Stimulated activated CD4-positive, alpha-beta T cell treated with anti-CD3 and anti-CD28 coated beads, Interleukin-1b, Interleukin-23, amount 100 ng/mL, for 1 hour (primary cell): Measurements from ENCODE around the gene TLR3.

Source experiments
- DNase-seq, 2 donors: peaks; one replicate each; pipeline ENCODE4 v3.0.0-alpha.2; 2020; ENCODE audit warnings: low read depth in 2 of 2

Gene TLR3

DNA sequence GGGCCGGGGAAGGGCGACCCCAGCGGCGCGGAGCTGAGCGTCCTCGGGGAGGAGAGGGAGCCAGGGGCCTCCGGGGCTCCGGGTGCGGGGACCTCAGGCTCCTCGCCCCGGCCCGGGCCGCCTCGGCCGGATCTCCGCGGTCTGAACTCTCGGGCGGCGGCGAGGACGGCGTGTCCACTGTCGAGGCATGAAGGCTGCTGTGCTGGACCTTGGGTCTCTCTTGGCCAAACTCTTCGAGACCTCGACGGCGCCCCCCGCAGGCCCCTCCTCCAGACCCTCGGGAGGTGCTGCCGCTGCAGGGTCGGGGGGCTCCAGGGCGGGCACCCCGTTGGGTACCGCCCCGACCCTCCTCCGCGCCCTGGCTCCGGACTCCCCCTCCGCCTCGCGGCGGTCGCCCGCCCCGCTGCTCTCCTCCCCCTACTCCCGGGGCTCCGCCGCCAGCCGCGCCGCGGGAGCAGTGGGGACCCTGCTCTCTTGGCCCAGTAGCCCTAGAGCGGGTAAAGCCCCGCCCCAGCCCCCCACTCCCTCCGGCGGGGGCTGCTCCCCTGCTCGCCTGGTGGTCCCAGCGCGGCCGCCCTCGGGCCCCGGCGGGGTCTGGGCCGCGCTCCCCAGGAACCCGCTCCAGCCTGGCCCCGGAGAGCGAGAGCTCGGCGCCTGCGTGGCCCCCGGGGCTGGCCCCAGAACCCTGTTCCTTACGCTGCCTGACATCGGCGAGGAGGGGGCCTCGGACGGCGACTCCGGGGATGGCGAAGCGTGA, 36.1 kb downstream of the TLR3 start:
- DNase-seq: no peak

DNA sequence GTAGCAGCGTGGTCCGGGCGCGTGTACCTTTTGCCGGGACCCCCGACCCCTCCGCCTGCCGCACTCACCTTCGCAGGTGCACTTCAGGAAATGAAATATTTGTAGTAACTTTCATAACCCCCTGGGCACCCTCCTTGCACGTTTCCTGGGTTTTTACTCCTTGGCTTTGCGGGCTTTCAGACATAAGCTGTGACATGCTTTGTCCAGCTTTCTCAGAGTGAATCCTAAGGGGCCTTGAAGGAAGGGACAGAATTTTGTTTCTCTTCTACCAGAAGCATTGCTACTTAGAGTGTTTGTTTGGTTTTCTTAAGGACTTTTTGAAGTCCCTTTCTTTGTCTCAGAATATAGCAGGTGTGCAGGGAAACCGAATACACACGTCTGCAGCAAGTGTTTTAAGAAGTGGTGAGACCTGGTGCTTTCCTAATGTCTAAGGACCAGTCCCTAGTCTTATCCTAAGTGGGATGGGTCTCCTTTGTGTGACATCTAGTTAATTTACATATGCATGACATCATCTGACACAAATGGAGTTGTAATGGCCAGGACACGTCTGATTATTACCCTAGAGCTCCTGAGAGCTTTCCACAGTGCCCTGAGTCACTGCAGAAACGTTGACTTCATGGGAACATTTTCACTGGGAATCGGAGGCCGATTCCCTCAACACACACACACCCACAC, 36.8 kb downstream of the TLR3 start:
- DNase-seq: no peak

DNA sequence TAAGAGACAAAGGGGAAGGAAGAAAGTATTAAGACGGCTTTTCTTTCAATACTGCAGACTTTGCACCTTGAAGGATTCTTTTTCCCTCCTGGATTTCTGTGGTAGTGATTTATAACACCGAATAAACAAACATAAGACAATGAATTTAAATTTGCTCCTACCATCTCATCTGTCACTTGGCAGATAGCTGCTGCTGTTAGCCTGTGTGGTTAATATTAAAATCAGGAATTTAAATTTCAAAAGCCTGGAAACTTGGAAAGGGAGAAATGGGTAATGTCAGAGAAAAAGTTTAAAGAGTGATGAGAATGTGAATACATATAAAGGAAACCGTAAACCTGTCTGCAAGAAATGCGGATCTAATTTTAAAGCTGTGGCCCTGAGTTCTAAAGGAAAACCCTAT, 39.0 kb downstream of the TLR3 start:
- no peak for DNase-seq

DNA sequence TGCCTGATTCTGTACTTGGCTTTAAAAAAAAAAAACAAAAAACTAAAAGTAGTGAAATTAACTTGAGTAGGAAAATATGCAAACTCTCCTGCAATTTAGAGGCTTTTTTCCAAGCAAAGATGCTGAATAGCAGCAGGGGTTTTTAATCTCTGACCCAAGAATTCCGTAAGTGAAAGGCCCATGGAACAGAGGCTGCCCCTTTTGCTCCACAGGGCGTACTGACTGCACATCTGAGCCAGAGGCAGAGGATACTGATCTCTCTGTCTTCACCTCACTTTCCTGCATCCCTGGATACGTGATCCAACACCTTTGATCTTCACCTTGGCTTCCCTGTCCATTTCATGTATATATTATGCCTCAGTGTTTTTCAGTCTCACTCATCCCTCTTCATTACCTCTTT, 39.4 kb downstream of the TLR3 start:
- DNase-seq: no peak

DNA sequence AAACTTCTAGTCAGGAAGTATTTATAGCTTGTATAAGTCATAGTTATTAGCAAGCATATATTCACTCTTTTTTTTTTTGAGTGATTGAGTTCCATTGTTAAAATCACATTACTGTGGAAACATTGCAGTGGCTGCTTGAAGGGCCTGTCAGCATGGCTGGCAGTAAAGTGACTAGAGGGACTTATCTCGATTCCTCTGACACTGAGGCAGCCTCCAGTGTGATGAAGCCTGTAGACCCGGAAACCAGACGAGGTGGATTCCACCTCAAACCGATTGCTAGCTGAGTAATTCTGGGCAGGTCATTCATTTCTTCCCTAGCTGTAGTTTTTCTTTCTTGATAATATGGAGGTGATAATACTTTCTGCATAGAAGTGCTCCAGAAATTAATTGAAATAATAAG, 40.3 kb downstream of the TLR3 start:
- no peak for DNase-seq

DNA sequence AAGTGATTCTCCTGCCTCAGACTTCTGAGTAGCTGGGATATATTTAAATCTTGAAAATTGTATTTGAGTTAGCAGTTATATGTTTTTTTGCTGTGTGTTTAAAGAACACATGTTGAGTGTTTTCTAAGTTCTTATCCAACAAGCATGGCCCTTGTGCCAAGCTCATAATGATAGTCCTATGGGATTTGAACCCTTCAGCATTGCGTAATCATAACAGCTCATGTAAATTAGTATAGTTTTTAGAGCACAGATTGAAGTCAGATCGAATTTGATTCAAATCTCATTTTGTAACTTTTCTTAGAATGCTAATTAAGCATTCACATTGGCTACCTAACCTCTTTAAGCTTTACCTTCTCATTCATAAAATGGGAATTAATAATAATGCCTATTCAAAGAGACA, 47.7 kb downstream of the TLR3 start:
- no peak for DNase-seq

DNA sequence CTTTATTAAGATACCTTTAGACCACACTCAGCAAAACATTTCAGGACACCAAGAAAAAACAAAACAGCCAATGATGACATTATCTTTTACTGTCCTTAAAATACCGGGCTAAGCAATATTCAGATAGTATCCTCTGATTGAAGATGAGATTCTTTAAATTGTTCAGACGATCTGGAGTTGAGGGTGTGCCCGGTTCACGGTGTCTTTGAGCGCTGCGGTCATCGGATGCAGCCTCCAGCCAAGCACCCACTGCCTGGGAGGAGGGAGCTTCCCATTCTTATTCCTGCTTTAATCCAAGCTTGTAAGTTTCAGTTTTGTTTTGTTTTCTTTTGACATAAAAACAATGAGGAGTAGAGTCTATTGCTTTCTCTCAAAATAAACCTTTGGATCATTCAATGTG, 49.6 kb downstream of the TLR3 start:
- no peak for DNase-seq

GRCh38 chr4:186121057-186121456, 52.1 kb downstream of the TLR3 start:
- no peak for DNase-seq

GRCh38 chr4:186128842-186129241, 59.9 kb downstream of the TLR3 start:
- DNase-seq: no peak

GRCh38 chr4:186131935-186132334, 63.0 kb downstream of the TLR3 start:
- DNase-seq: no peak

DNA sequence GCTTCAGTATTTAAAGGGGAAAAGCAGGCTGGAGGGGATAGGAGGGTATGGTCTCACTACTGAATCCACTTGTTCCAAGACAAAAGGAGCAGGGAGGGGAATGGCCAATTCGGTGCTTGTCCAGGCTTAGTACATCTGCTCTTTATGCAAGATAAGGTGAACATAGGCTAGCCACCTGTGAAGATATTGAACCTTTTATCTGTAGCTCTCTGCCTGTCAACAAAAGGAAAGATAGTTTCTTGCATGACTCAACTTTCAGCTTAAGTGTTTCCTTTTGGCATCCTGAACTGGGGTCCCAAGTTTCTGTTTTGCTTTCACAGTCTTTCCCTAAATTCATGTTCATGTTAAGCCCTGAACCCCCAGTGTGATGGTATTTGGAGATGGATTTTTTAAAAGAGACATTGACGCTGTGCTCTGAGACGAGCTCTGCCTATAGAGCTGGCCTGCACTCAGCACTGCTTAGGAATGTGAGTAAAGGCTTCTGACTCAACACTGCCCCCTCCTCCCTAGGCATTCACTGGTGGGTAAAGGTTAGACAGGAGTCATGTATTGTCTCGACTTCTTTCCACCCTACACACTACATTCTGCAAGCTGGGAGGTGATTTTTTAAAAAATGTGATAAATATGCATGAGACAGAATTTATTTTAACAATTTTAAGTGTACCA, 63.8 kb downstream of the TLR3 start:
- no peak for DNase-seq

DNA sequence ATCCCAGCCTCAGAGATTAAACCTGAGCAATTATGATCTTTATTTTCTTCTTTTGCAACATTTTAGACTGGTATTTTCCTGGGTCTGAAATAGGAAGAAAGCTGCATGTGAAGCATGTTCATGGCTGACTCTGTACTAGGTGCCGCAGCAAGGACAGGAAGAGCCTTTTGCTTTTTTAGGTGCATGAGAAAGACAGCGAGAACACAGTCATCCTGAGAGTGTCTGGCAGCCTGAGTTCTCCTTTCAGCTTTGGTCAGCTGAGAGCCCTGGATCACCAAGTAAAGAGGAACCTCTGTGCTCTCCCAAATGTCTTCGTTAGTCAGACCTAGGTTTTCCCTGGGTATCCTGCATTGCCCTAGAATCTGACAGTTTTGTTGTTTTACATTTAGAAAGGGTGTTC, 65.3 kb downstream of the TLR3 start:
- DNase-seq: no peak

- DNase-seq: no peak
These were observed 65.9 kb downstream of the TLR3 start for GRCh38 chr4:186134861-186135260.

DNA sequence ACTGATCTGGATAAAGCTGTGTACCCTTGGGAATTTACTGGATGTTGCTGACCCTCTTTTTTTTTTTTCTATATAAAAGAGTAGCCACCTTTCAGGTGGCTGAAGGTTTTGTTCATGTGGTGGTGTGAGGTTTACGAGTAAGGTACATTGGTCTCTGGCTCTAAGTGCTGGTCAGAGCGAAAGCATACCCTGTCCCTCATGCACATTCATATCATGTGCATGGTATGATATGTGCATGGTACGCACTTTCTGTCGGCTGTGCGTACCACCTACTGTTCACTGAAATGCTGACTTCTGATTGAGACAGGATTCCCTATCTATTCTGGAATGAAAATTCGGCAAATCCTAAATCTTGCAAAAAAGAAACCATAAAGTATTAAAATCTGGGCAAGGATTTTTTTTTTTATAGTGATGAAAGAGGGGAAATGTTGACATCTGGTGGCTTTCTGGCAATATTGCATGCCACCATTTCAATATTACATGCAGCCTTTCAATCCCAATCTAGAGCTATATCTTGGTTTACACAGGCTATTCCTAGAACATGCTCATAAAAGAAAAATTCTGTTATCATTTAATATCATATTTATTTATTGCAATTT, 68.3 kb downstream of the TLR3 start:
- no peak for DNase-seq
